GM20000 (cell line): ENCODE results near the gene RASA4.
"Not testable (repeated sequence)": the region's sequence is repeated elsewhere in the genome, so short reads cannot be mapped to it uniquely, and the experiment has no call there.

Experiments used
- DNase-seq: peaks from one replicate; pipeline ENCODE4 v3.0.0; 2012; ENCODE audit warnings: low spot score
- CTCF ChIP-seq: IDR thresholded peaks from 2 replicates; pipeline ENCODE4 v1.5.1; 2012; ENCODE audit warnings: mild to moderate bottlenecking, control low read depth; ENCODE audit errors: extremely low read depth, missing control alignments

Gene RASA4

GRCh38 chr7:102606848-102607247, 9.7 kb downstream of the RASA4 start:
- not testable (repeated sequence) for DNase-seq

- DNase-seq: not testable (repeated sequence)
Measured at GRCh38 chr7:102604431-102605145, 12.0 kb downstream of the RASA4 start.

GRCh38 chr7:102602317-102602716, 14.2 kb downstream of the RASA4 start:
- not testable (repeated sequence) for DNase-seq

GRCh38 chr7:102599699-102600098, 16.9 kb downstream of the RASA4 start:
- not testable (repeated sequence) for DNase-seq

- DNase-seq: not testable (repeated sequence)
Measured at GRCh38 chr7:102596036-102596435, 20.5 kb downstream of the RASA4 start.

- DNase-seq: not testable (repeated sequence)
Measured at GRCh38 chr7:102593637-102594334, 22.8 kb downstream of the RASA4 start.

- not testable (repeated sequence) for DNase-seq
Measured at GRCh38 chr7:102592477-102593019, 24.0 kb downstream of the RASA4 start.

GRCh38 chr7:102589857-102590256, 26.7 kb downstream of the RASA4 start:
- not testable (repeated sequence) for DNase-seq

GRCh38 chr7:102583495-102583894, 33.1 kb downstream of the RASA4 start:
- DNase-seq: not testable (repeated sequence)

GRCh38 chr7:102581722-102582121, 34.8 kb downstream of the RASA4 start:
- DNase-seq: not testable (repeated sequence)

GRCh38 chr7:102578486-102578885, 38.1 kb downstream of the RASA4 start:
- DNase-seq: not testable (repeated sequence)

GRCh38 chr7:102577315-102578240, 39.0 kb downstream of the RASA4 start:
- not testable (repeated sequence) for DNase-seq

- DNase-seq: not testable (repeated sequence)
Measured at GRCh38 chr7:102576363-102576762, 40.2 kb downstream of the RASA4 start.

GRCh38 chr7:102574607-102575006, 41.9 kb downstream of the RASA4 start:
- DNase-seq: not testable (repeated sequence)

GRCh38 chr7:102572261-102573239, 44.0 kb downstream of the RASA4 start, which contains the start of gene POLR2J3:
Gene POLR2J3, minus strand, starts transcription at chr7:102572583. Its CDS starts 62 bp downstream, at chr7:102572521.
- peak; percentile 49 for TF ChIP-seq CTCF
- DNase-seq: not testable (repeated sequence)

GRCh38 chr7:102568620-102569019, 47.9 kb downstream of the RASA4 start:
- not testable (repeated sequence) for DNase-seq

- DNase-seq: not testable (repeated sequence)
Measured at GRCh38 chr7:102550808-102551422, 65.6 kb downstream of the RASA4 start, which contains the start of gene SPDYE2. Gene SPDYE2, plus strand, starts transcription at chr7:102551226. Its CDS starts 2,030 bp downstream, at chr7:102553256.

GRCh38 chr7:102546353-102546752, 70.2 kb downstream of the RASA4 start:
- DNase-seq: not testable (repeated sequence)
